DND-41 (cell line): Measurements from ENCODE around the gene TPRX2.

Source experiments
- CTCF ChIP-seq: IDR thresholded peaks from 2 replicates; pipeline ENCODE4 v1.5.1; 2012; ENCODE audit warnings: borderline replicate concordance, low read length, moderate library complexity, mild to moderate bottlenecking; ENCODE audit not compliant: poor library complexity, severe bottlenecking; ENCODE audit errors: extremely low read depth
- EZH2 ChIP-seq: IDR thresholded peaks from 3 replicates; pipeline ENCODE4 v1.6.1; 2012; ENCODE audit warnings: borderline replicate concordance, low read depth, mild to moderate bottlenecking, moderate library complexity, low read length, inconsistent platforms; ENCODE audit not compliant: severe bottlenecking

- TF ChIP-seq CTCF (no peak), EZH2 (no peak)
Measured at GRCh38 chr19:47886010-47886559, 27.1 kb downstream of the TPRX2 start, which contains the start of gene SULT2A1.
